Measurements from ENCODE around the gene PPP1R10.
A peak's percentile ranks its signal among the peaks of the same experiment; 100 is the strongest.

PPP1R10 gene

DNA sequence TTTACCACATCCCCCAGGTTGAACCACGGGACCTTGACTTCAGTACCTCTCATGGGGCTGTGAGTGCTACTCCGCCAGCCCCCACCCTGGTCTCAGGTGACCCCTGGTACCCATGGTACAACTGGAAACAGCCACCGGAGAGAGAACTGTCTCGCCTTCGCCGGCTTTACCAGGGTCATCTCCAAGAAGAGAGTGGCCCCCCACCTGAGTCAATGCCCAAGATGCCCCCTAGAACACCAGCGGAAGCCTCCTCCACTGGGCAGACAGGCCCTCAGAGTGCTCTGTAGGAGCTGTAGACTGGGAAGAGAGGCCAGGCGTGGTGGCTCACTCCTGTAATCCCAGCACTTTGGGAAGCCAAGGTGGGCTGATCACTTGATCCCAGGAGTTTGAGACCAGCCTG is 8.5 kb upstream of the PPP1R10 start:
- DNase-seq: no peak

DNA sequence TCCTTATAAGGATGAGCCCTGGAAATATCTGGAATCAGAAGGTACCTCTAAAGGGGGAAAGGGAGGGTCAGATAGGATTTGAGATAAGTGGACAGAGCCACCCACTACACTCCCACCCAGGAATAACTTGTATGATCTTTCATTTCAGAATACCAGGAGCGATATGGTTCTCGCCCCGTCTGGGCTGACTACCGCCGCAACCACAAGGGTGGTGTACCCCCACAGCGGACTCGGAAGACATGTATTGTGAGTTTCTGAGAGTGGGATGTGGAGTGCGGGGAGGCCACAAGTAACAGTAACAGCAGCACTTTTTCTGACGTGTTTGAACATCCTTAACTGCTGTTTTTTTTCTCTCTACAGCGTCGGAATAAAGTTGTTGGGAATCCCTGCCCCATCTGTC is 2.5 kb upstream of the PPP1R10 start:
- no peak for DNase-seq

DNA sequence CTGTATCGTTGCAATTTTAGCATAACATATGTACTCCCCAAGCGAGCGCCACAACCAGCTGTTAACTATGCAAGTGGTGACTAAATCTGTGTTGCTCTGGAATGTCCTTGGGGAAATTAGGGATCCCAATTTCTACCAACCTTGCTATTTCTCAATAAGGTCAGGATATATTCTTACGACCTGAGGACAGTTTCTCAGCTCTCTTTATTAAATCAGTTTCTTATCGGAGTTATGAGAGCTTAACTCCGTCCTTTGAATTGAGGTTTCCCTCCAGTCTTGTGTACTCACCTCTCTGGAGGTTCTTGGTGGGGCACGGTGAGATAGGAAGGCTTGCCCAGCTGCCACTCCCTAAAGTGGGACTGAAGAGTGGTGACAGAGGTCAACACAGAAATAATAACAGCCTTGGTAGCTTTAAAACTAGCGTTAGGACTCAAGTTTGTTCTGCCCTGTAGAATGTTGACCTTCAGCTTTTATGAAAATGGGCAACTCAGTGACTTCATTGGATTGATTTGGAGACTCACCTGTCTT is 1.3 kb upstream of the PPP1R10 start:
- no peak for DNase-seq

- DNase-seq: peak; percentile 77 to 99 (median 96)
Measured at GRCh38 chr6:30617565-30618269, 674 bp upstream of the PPP1R10 start, which contains the start of gene MRPS18B. TSS of gene MRPS18B (plus strand) at chr6:30617840. CDS start at chr6:30617866, 26 bp downstream.

DNA sequence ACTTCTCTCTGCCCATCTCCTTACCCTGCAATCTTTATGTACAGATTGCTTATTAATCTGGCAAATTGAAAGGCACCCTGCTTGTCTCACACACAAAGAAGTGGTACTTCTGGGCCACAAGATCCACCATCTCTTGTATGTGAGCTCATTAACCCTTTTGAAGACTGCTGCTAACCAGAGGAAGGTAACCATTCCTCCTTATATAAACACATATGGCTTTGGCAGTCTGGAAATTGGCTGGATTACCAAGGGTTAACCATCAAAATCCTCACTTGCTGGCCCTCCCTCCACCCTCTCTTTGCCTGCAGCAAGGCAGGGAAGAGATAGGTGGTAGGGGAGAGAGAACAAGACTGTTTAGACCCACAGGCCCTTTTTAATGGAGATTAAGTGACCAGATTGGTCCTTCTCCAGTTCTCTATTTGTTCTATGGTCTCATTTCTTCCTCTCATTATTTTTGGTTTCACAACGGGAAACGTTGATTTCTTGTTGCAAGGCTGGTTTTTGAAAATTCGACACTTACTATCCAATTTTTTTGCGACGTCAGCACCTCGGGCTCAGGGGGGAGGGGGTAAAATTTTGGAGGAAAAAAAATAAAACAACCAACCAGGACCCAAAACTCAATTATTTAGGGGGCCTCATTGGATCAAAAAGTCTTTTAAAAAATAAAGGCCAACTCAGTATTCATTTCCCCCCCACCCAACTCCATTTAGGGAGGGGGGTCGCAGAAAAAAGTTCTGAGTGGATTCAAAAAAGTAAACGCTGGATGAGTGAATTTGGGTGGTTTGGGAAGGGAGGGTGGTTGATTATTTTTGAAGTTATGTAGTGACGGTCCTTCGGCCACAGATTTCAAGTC is 859 bp downstream of the PPP1R10 start:
- DNase-seq: peak in 8 of 56 donors; percentile 3 to 16 (median 8)

DNA sequence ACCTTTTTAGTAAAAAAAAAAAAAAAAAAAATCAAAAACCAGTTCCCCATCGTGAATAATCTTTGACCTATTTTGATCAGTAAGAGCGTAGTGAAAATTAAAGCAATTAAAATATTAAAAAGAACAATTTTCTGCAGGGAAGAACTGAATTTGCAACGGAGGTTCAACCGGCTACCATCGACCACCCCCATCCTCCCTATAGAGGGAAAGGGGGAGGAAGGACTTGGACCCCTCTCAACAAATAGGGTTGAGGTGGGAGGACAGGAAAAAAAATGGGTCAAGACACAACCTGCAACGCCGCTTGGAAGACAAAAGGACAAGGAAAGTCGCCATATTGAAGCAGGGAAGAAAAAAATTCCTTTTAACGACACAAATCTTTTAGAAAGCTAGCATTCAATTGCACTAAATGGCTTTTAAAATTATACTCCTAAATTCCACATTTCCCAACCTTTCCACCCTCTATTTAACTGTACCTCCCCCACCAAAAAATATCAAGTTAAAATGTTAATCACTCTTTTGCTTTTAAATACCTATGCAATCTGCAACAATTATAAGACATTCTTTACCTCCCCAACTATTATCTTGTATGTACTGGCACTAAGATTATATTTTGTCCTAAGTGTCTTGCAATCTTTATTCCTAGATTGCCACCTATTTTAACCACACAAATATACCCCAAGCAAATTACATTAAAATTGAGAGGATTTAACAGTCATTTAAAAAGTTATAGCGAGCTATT is 1.7 kb downstream of the PPP1R10 start:
- DNase-seq: peak in 31 of 56 donors; percentile 4 to 62 (median 30)

DNA sequence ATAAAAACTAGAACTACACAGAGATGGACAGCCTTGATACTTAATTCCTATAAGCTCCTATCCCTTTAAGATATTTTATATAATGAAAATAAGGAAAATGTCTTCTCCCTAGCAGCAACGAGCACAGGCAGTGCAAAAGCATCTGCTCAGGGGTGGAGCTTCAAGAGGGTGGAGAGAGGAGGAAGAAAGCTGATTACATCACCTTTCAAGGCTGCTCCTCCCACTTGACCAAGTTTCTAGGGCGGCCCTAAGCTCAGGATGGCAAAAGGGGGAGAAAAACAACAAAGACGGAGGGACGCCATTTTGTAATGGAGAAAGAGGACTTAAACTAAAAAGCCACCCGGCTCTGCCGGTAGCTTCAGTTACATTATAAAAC is 2.2 kb downstream of the PPP1R10 start:
- peak; percentile 12 to 96 (median 81) for DNase-seq

DNA sequence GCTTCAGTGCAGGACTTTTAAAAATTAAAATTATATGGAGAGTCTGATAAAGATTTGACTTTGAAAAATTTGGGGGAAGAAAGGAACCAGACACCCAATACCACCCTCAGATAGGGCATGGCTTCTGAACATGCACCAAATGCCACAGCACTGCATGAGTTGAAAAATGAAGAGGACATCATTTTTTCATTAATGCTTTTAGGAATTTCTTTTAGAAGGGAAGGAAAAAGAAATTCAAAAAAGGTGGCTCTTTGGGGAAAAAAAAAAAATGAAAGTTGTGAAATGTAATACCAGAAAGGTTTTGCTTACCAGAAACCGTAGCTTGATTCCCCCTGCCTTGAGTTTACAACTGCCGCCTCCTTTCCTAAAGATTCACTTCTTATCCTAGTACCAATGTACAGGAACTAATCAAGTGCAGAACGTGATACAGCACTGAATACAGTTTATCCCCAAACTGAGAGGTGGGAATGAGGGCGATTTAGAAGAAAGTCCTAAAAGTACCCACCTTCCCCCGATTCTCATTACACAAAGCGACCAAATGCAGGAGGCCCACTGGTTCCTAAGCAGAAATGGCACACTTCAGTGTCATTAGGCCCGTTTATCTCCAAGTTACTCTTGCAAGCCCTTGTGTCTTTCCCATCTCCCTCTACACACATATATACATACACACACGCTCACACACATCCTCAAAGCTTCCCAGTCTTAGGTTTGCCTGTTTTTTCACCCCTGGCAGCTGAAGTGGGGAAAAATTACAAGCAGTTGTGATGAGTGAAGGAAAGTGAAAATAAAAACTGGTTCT is 2.8 kb downstream of the PPP1R10 start:
- DNase-seq: peak in 11 of 56 donors; percentile 12 to 57 (median 32)

- DNase-seq: no peak
Measured at GRCh38 chr6:30613251-30614043, 3.6 kb downstream of the PPP1R10 start.

DNA sequence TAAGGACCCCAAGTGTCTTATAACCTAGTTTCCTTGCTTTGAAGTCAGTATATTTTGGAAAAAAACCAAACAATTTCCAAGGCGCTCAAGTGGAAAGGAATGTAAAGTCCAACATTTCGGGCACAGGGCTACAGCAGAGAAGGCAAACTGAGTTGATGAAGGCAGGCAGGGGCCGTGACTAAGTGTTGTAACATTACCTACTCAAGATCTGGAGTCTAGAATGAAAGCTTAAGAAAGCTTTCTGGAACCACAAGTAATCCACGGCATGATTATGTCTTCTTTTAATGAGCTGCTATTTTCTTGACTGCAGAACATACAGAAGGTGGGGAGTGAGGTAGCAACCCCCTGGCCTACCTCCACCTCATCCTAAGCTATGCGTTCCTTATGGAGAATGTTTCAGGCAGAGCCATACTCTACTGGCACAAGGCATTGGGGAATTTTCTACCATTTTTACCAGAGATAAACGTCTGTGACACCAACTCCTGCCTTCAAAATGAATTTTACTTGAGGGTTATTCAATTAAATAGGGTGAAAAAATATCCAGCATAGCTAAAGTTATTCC is 4.3 kb downstream of the PPP1R10 start:
- DNase-seq: no peak

DNA sequence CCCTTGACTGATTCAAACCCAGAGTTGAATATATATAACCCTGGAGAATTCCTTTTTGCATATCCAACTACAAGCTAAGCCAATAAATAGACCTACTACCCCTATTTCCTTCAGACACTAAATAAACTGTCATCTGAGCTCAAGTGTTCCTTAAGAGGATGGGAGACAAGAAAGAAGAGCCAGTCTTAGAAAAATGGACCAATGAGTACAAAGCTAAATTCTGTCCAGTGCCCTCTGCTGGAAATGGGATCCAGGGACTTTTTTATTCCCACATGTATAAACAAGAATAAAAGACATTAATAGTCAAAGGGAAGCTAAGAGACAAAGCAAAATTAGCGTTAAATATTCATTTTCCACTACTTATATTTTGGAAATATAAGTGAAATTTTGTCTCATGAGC is 4.8 kb downstream of the PPP1R10 start:
- no peak for DNase-seq

DNA sequence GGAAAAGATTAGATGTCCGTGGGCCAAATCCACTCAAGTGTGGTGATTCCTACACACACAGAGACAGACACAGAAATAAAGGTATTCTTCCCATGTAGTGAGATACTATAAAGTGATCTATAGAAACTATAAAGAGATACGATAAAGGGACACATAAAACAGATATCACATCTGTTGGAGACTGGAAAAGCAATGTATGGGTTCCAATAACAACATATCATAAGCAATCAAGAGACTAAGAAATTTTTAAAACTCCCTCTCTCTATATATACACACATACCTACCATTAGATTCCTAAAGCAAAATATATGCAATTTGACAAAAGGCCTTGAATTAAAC is 5.2 kb downstream of the PPP1R10 start:
- DNase-seq: no peak

GRCh38 chr6:30611150-30611855 is 5.7 kb downstream of the PPP1R10 start:
- peak in 1 of 56 donors; percentile 5 for DNase-seq

GRCh38 chr6:30610065-30610464 is 7.0 kb downstream of the PPP1R10 start:
- no peak for DNase-seq

GRCh38 chr6:30603961-30604360 is 13.1 kb downstream of the PPP1R10 start:
- DNase-seq: no peak

DNA sequence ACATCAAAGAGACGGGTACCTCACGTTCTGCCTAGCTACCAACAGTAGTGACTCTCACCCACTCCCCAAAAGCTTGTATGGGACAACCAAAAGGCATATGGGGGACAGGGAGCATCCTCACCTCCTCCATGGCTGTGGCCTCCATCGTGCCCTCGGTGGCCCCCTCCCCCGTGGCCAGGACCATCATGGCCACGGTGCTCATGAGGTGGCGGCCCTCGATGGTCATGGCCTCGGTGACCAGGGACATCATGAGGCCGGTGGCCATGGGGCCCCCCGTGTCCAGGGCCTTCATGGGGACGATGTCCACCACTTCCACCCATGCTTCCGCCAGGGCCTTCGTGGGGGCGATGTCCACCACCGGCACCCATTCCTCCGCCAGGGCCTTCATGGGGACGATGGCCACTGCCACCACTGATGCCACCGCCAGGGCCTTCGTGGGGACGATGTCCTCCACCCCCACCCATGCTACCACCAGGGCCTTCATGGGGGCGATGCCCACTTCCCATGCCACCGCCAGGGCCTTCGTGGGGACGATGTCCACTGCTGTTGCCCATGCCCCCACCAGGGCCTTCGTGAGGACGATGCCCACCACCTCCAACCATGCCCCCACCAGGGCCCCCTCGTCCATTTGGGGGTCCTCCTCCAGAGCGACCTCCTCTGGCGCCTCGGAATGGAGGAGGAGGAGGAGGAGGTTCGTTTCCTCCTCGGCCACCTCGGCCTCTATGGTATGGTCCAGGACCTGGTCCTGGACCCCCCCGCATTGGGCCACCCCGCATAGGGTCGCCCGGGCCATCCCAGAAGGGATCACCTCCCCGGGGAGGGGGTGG is 15.0 kb downstream of the PPP1R10 start:
- DNase-seq: no peak

DNA sequence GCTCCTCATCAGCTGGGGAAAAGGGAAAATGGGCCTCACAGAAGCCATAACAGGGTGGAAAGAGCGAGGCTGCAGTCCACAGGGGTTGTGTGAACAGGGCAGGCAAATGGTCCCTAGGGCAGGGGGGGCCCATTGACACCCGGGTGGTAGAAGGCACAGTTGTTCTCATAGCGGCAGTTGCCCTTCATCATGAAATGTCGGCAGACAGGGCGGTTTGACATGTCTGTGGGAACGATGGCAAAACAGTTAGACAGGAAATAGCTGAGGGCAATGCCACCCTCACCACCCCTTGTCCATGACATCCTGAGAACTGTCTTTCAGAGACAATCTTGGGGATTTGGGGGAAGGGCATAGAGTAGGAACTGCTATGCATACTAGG is 15.6 kb downstream of the PPP1R10 start:
- no peak for DNase-seq

GRCh38 chr6:30600451-30600961 is 16.5 kb downstream of the PPP1R10 start:
- peak in 4 of 56 donors; percentile 9 to 28 (median 22) for DNase-seq
